ENCODE data around the gene NOB1.

The NOB1 gene

GRCh38 chr16:69698404-69698803 is 56.3 kb downstream of the NOB1 start:
- Histone ChIP-seq H3K36me3 (peaks cover 68% of the 10 kb centered on the region), H3K27me3 (no peaks in the 10 kb centered on the region)

GRCh38 chr16:69693916-69694315 is 60.8 kb downstream of the NOB1 start:
- Histone ChIP-seq H3K9me3 (no peaks in the 10 kb centered on the region), H3K27ac (no peak overlapping the region), H3K36me3 (peaks cover 82% of the 10 kb centered on the region), H3K4me1 (ENCODE audit: control insufficient read depth in 1 of 2, insufficient read depth in 1 of 2, low read depth in 1 of 2, low read length in 1 of 2) (no peaks in the 10 kb centered on the region), H3K4me3 (ENCODE audit: low read depth in 1 of 2, low read length in 1 of 2) (no peak overlapping the region), H3K27me3 (no peaks in the 10 kb centered on the region)
- no peak for TF ChIP-seq CTCF (IDR thresholded peaks at IDR 0.05)

More at GRCh38 chr16:69698404-69698803, 56.3 kb downstream of the NOB1 start:
- Histone ChIP-seq H3K4me1 (ENCODE audit: control insufficient read depth in 1 of 2, insufficient read depth in 1 of 2, low read depth in 1 of 2, low read length in 1 of 2) (no peaks in the 10 kb centered on the region), H3K27ac (no peak overlapping the region), H3K4me3 (ENCODE audit: low read depth in 1 of 2, low read length in 1 of 2) (no peak overlapping the region), H3K9me3 (no peaks in the 10 kb centered on the region)
- TF ChIP-seq CTCF (IDR thresholded peaks at IDR 0.05) = no peak

GRCh38 chr16:69691980-69692911 is 62.5 kb downstream of the NOB1 start:
- Histone ChIP-seq H3K36me3 (peaks cover 83% of the 10 kb centered on the region), H3K9me3 (no peaks in the 10 kb centered on the region), H3K27me3 (no peaks in the 10 kb centered on the region), H3K4me3 (ENCODE audit: low read depth in 1 of 2, low read length in 1 of 2) (no peak overlapping the region), H3K4me1 (ENCODE audit: control insufficient read depth in 1 of 2, insufficient read depth in 1 of 2, low read depth in 1 of 2, low read length in 1 of 2) (no peaks in the 10 kb centered on the region), H3K27ac (no peak overlapping the region)
- no peak for TF ChIP-seq CTCF (IDR thresholded peaks at IDR 0.05)

All from neutrophil (primary cell).